ENCODE data around the gene KATNAL1. TPM values are rescaled to one million over a fixed set of nuclear protein-coding genes. Genes with fewer than 3 reads are reported as not detected.

KATNAL1 gene
- total RNA-seq, 1 donor from 2014 or later: 46.9 TPM

DNA sequence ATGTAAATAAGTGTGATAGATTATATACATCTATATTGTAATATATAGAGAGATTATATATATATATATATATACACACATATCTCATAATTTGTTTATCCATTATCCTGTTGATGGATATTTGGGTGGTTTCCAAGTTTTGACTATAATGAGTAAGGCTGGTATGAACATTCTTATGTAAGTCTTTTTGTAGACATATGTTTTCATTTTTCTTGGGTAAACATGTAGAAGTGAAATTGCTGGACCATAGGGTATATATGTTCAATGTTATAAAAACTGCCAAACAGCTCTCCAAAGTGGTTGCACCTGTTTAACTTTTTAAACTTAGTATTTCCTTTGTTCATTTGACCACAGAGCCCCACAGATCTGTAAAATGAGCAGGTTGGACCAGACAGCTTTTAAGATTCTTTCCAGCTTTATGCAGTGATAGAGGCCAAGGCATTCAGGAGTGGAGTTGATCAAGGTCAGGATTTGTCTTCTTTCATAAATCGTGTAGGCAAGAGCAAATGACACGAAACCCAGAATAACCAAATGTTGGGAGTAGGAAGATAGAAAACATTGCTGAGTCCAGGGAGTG lies 21.7 kb upstream of the KATNAL1 start:
- TF ChIP-seq, protein P1, sequence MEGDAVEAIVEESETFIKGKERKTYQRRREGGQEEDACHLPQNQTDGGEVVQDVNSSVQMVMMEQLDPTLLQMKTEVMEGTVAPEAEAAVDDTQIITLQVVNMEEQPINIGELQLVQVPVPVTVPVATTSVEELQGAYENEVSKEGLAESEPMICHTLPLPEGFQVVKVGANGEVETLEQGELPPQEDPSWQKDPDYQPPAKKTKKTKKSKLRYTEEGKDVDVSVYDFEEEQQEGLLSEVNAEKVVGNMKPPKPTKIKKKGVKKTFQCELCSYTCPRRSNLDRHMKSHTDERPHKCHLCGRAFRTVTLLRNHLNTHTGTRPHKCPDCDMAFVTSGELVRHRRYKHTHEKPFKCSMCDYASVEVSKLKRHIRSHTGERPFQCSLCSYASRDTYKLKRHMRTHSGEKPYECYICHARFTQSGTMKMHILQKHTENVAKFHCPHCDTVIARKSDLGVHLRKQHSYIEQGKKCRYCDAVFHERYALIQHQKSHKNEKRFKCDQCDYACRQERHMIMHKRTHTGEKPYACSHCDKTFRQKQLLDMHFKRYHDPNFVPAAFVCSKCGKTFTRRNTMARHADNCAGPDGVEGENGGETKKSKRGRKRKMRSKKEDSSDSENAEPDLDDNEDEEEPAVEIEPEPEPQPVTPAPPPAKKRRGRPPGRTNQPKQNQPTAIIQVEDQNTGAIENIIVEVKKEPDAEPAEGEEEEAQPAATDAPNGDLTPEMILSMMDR (IDR thresholded peaks at IDR 0.05; ENCODE audit: borderline replicate concordance): no peak
- Histone ChIP-seq H3K4me1 (peaks cover 6% of the 10 kb centered on the region), H3K27ac (replicated peaks) (no peak overlapping the region), H3K36me3 (no peaks in the 10 kb centered on the region), H3K4me3 (no peak overlapping the region), H3K27me3 (ENCODE audit: low read depth) (no peaks in the 10 kb centered on the region), H3K9me3 (replicated peaks) (no peaks in the 10 kb centered on the region)
- no peak for DNase-seq
- intact Hi-C loops (cut with micrococcal nuclease): no loop called here

DNA sequence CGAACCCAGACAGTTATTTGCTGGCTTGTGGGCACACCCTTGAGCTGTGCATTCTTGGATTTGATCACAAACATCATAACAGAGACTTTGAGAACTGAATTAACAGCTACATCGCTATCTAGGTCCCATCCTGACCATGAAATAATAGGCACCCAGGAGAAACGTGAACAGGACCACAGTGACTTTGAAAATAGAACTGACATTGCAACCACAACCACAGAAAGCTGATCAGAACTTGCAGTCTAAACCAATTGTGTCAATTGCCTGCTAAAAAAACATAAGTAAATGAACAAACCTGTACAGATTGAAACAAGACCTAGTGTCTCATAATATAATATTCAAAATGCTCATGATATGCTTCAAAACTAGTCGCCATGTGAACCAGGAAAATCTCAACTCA lies 18.3 kb upstream of the KATNAL1 start:
- H3K27me3 ChIP-seq (ENCODE audit: low read depth): no peaks in the 10 kb centered on the region
- H3K27ac ChIP-seq (replicated peaks): no peak overlapping the region
- TF ChIP-seq, protein P1 (IDR thresholded peaks at IDR 0.05; ENCODE audit: borderline replicate concordance): no peak
- intact Hi-C loops (cut with micrococcal nuclease): no loop called here
- no peaks in the 10 kb centered on the region for H3K4me1 ChIP-seq
- H3K9me3 ChIP-seq (replicated peaks): no peaks in the 10 kb centered on the region
- DNase-seq: no peak
- H3K4me3 ChIP-seq: no peak overlapping the region
- no peaks in the 10 kb centered on the region for H3K36me3 ChIP-seq

DNA sequence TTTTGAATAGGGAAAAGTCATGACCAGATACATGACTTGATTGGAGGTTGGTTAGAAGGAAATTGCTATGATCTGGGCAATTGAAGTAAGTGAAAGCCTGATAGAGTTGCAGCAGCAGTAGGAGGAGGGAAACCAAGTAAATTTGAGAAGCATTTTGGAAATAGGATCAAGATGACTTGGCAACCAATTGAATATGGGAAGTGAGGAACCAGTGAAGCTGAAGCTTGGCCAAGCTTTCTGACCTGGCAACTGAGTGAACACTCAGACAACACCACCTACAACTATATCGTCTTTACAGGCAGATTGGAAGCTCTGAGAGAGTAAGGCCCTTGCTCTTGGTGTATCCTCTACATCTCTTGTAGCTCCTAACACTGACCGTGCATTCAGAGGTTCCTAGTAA lies 16.2 kb upstream of the KATNAL1 start:
- no peak overlapping the region for H3K27ac ChIP-seq (replicated peaks)
- no peak overlapping the region for H3K4me3 ChIP-seq
- no peak for DNase-seq
- H3K36me3 ChIP-seq: no peaks in the 10 kb centered on the region
- H3K9me3 ChIP-seq (replicated peaks): no peaks in the 10 kb centered on the region
- H3K4me1 ChIP-seq: peaks cover 15% of the 10 kb centered on the region
- intact Hi-C loops (cut with micrococcal nuclease): no loop called here
- no peaks in the 10 kb centered on the region for H3K27me3 ChIP-seq (ENCODE audit: low read depth)
- TF ChIP-seq, protein P1 (IDR thresholded peaks at IDR 0.05; ENCODE audit: borderline replicate concordance): no peak

DNA sequence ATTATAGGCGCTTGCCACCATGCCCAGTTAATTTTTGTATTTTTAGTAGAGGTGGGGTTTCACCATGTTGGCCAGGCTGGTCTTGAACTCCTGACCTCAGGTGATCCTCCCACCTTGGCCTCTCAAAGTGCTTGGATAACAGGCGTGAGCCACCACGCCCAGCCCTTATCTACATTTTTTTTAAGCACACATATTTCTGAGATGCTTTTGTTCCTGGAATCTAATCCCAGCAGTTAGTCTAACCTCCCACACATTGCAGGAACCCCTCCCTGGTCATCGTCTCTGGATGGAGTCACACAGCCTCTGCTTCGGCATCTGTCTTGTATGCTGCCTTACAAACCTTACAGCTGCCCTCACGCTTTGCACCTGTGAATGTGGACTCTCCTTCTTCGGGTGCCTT lies 15.1 kb upstream of the KATNAL1 start:
- no peaks in the 10 kb centered on the region for H3K36me3 ChIP-seq
- TF ChIP-seq, protein P1 (IDR thresholded peaks at IDR 0.05; ENCODE audit: borderline replicate concordance): no peak
- H3K27ac ChIP-seq (replicated peaks): no peak overlapping the region
- H3K27me3 ChIP-seq (ENCODE audit: low read depth): no peaks in the 10 kb centered on the region
- DNase-seq: no peak
- intact Hi-C loops (cut with micrococcal nuclease): no loop called here
- H3K4me3 ChIP-seq: no peak overlapping the region
- H3K4me1 ChIP-seq: peaks cover 24% of the 10 kb centered on the region
- no peaks in the 10 kb centered on the region for H3K9me3 ChIP-seq (replicated peaks)

DNA sequence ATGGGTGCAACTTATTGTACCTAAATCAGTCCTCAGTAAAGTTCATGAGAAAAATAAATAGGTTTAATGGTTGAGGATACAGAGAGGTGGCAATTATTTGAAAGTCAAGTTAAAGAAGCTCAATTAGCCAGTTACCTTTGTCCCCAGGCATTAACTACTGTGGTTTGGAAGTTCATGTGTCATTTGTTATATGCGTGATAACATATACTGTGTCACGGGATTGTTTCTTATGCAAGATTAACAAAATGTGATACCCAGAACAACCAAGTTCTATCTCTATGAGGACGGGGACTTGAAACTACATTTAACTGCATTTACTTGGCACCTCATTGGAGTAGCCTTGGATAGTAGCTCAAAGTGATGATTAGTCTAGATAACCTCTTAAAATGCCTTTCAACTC lies 13.9 kb upstream of the KATNAL1 start:
- Histone ChIP-seq H3K9me3 (replicated peaks) (no peaks in the 10 kb centered on the region), H3K27ac (replicated peaks) (no peak overlapping the region), H3K4me3 (no peak overlapping the region), H3K36me3 (no peaks in the 10 kb centered on the region), H3K27me3 (ENCODE audit: low read depth) (no peaks in the 10 kb centered on the region), H3K4me1 (peaks cover 35% of the 10 kb centered on the region)
- no peak for DNase-seq
- TF ChIP-seq, protein P1 (IDR thresholded peaks at IDR 0.05; ENCODE audit: borderline replicate concordance): no peak
- intact Hi-C loops (cut with micrococcal nuclease): no loop called here

All from left ventricle myocardium inferior (tissue), 1 donor.